HS-5 (cell line): ENCODE results near the gene AP2A2.
"Not testable (repeated sequence)": the region's sequence is repeated elsewhere in the genome, so short reads cannot be mapped to it uniquely, and the experiment has no call there.

ENCODE experiments used
- DNase-seq: peaks from one replicate; pipeline ENCODE4 v3.0.0-alpha.2; 2012; ENCODE audit warnings: low read depth

Gene AP2A2

DNA sequence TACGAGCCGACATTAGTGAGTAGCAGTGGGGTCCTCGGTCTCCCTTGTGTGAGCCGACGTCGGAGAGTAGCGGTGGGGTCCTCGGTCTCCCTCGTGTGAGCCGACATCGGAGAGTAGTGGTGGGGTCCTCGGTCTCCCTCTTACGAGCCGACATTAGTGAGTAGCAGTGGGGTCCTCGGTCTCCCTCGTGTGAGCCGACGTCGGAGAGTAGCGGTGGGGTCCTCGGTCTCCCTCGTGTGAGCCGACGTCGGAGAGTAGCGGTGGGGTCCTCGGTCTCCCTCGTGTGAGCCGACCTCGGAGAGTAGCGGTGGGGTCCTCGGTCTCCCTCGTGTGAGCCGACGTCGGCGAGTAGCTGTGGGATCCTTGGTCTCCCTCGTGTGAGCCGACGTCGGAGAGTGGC, 49.7 kb downstream of the AP2A2 start:
- not testable (repeated sequence) for DNase-seq

DNA sequence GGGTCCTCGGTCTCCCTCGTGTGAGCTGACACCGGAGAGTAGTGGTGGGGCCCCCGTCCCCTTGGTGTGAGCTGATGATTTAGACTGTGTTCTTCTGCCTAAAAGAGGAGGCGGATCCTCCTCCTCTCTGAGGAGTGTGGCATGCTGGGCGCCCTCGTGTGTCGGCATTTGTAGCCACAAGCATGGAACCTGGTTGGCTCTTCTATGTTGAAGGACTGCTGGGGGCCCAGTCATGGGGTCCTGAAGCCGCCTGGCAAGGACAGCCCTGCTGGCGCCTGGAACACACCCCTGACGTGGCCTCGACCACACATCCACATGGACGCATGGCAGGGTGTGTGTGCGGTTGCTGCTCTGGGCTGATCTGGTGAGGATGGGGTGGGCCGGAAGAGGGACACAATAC, 50.2 kb downstream of the AP2A2 start:
- DNase-seq: no peak

DNA sequence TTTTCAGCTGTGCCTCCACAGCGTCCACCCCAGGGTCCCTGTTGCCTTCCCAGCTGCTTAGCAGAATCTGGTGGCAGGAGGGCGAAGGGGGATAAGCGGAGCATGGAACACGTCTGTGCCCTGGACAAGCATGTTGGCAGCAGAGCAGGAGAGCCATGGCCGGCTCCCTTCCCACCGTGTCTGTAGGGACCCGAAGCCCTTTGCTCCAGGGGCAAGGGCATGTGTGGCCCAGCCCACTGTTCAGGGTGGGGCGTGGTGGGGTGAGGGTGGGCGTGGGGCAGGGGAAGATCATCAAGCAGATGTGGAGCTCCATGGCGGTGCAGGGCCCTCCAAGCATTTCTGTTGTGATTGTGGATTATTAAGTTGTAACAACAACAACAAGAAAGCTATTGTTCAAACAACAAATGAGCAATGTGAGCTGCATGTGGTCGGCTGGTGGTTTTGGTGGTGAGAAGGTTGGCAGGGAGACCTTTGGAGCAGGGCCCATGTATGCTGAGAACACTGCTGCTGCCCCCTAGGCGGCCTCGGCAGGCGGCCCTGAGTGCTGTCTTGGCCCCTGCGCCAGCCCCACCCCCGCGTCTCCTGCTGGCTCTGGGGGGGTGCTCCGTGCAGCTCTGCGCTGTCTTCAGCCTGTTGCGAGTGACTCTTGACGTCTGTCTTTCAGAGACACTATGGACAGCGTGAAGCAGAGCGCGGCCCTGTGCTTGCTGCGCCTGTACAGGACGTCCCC, 50.9 kb downstream of the AP2A2 start:
- DNase-seq: no peak

DNA sequence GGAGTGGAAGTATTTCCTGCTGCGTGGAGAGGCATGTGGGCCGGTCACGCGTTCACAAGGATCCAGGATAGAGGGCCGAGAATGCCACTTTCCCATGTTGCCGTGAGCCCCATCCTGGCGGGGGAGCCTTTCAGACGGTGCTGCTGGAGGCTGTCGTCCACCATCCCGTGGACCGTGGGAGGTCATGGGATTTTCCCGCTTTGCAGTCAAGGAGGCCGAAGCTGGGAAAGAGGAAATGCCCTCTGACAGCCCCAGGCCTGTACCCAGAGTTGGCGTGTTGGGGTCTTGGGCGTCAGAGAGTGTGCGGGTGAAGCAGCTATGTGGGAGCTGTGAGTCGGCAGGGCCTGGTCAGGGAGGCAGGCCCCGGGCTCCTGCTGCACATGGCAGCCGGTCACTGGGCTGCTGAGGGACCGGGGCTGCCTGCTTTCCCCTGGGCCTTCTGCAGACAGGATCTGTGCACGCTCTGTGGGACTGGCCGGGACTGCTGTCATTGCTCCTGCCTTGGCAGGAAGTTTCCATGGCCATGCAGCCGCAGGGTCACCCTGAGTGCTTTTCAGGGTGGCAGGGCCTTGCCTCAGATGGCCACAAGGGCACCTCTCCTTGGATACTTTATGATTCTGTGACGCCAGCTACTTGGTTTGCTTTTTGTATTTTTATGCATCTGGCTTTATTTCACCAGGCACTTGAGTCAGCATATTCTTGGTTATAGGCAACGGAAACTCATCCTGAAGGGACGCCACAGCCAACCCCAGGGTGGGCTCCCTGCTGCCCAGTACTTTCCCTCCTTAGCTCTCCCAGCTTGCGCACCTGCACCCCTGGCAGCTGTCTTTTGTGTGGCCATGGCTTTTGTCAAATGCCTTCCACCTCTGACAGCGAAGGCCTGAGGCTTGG, 52.4 kb downstream of the AP2A2 start:
- no peak for DNase-seq

DNA sequence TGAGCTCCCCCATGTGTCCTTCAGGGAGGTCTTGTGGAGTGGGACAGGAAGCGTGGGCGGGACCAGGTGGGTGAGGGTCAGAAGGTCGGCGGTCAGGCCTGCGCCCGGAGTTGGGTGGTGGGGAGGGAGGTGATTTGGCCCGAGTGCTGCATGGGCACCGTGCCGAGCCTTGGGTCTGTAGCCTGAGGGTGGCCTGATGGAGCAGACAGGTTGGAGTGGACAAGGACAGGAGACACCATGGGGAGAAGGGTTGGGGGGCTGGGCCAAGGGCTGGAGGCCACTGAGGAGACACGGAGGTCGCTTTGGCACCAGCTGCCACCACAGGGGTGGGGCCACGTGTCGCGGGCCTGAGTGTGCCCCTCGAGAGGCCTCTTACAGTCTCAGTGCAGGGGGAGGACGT, 53.1 kb downstream of the AP2A2 start:
- DNase-seq: no peak

DNA sequence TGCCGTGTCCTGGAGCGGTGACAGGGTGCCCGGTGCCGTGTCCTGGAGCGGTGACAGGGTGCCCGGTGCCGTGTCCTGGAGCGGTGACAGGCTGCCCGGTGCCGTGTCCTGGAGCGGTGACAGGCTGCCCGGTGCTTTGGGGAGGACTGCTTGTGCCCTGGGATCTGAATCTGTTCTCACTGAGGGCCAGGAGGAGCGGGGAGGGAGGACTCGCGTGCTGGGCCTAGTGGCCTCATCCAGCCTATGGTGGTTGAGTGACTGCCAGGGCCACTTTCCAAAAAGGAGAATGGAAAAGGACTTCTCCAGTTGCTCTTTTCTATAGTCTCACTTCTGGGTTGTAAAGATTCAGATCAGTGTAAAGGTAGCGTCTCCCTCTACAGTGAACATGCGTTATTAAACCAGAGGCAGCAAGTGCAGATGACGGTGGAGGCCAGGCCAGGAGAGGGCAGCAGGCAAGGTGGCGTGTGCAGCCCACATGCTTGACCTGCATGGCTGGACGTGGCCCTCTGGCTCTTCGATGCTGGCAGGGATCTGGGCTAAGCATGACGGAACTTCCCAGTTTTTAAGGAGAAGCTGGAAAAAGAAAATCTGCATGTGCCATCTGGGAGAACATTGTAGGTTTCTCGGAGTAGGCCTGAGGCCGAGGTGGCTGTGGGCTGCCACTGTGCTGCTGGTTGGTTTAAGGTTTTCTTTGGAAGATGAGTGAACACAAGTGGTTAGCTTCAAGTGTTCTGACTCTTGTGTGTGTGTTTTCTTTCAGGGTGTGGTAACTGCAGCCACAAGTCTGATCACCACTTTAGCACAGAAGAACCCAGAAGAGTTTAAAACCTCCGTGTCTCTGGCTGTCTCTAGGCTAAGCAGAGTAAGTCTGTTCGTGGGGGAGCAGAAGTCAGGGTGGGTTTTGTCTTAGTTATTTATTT, 55.0 kb downstream of the AP2A2 start:
- DNase-seq: no peak

DNA sequence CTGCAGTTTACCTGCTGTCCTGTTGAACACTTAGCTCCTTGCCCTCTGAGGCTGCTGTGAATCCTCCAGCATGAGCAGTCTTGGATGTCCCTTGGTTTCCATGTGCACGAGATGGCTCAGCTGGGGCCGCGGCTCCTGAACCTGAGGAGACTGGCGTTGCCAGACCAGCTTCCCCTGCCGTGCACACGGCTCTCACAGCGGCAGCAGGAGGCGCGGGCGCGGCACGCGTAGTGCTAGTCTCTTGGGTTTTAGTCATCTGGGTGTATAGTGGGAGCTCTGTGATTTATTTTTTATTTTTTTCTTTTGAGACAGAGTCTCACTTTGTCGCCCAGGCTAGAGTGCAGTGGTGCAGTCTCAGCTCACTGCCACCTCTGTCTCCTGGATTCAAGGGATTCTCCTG, 56.1 kb downstream of the AP2A2 start:
- DNase-seq: no peak

DNA sequence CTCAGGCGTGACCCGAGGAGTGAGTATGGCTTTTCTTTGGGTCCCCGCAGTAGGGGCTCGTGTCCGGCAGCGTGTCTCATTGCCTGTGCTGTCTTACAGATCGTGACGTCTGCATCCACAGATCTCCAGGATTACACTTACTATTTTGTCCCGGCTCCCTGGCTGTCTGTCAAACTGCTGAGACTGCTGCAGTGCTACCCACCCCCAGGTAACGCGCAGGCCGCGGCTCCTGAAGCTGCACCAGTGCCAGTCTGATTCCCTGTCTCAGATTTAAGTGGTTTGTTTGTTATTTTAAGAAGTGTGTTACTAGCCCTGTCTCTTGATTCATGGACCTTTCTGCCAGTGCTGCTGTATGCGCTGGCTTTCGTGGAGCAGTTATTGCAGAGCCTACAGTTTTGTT, 58.9 kb downstream of the AP2A2 start:
- no peak for DNase-seq

DNA sequence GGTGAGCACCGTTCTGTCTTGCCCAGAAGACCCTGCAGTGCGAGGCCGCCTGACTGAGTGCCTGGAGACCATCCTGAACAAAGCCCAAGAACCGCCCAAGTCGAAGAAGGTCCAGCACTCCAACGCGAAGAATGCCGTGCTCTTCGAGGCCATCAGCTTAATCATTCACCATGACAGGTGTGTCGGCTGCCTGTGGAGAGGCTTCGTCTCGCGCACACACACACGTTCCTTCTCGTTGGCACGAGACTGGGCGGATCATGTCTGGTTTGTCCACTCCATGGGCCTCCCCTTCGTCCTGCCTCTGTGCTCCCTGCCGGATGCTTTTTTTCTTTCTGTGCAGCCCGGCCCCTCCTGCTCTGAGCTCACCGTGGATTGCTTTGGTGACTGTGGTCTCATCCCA, 59.7 kb downstream of the AP2A2 start:
- no peak for DNase-seq

DNA sequence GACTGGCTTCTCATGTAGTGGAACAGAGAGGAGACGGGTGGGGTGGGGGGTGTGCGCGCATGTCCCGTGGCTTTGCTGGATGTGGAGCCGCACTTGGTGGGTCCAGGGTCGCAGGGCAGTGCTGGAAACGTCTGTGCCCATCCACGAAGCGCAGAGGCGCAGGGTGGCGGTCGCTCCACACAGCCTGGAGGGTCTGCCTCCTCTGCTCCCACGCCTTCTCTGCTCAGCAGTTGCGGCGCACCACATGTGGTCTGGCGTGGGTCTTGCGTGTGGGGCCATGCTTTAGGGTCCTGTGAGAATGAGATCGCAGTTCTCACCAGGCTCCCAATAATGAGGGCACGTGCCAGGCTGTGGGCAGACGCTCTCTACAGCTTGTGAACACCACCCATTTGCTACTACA, 60.2 kb downstream of the AP2A2 start:
- DNase-seq: no peak

DNA sequence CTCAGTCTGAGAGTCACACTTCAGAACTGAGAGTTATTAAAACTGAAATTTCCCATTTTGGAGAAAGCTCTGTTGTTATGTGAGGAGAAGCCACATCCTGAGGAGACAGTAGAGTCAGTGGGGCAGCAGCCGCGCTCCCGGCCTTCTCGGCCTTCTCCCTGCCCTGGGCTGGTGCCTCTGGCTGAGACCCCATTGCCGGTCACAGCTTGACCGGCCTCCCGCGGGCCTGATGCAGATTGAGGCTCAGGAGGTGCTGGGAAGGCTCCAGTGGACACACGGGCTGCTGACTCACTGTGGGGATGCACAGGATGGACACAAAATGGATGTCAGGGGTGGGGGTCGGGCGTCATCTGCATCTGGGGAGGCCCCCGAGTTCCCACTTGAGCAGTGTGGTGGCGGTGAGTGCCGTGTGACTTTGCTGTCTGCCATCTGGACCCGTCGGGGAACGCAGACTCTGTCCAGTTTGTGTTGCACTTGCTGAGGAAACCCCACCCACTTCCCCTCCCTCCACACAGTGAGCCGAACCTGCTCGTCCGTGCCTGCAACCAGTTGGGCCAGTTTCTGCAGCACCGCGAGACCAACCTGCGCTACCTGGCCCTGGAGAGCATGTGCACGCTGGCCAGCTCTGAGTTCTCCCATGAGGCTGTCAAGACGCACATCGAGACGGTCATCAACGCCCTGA, 60.7 kb downstream of the AP2A2 start:
- DNase-seq: no peak

DNA sequence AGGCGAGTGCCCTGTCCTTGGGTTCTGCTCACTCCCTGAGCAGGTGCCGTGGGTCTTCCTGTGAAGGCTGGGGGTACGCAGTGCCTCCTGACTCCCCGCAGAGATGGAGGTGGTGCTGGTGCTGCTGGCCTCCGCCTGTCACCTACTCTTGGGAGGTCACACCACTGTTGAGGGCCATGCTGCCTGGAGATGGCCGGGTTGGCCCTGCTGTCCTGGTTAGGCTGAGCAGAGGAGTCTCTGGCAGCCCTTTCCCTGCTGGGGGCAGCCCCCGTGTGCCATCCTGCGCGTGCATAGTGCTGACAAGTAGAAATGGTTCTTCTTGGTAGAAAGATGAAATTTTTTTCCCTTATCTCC, 61.3 kb downstream of the AP2A2 start:
- DNase-seq: no peak

DNA sequence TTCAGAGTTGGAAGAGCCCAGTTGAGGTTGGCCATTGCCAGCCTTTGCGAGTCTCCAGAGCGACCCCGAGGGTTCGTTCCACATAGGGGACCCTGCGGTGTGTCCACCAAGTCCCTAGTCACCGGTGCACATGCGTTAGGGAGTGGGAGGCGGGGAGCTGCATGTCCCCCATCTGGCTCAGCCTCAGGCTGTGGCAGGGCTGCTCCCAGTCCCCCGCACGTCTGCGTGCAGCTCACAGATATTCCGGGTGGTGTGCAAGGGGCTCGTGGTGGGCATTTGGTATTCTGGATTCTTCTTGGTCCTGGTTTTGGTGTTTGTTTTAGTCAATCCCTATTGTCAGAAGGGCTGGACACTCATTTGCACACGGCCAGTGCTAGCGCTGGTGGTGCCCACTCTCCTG, 62.0 kb downstream of the AP2A2 start:
- DNase-seq: no peak

DNA sequence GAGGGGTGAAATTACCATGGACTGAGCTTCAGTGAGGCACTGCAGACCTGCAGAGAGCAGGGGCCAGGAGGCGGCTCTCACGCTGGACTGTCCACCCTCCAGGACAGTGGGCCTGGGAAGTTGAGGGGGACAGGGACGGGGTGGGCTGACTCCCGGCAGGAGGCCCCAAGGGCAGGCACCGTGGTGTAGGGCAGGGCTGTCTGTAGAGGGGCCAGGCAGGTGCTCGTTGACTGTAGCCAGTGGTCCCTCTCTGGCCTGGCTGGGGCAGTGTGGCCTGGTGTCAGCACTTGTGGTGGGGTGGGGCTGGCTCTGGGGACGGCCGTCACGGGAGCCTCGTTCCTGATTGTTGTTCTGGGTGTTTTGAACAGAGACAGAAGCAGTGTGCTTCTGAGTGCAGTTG, 64.4 kb downstream of the AP2A2 start:
- DNase-seq: no peak

DNA sequence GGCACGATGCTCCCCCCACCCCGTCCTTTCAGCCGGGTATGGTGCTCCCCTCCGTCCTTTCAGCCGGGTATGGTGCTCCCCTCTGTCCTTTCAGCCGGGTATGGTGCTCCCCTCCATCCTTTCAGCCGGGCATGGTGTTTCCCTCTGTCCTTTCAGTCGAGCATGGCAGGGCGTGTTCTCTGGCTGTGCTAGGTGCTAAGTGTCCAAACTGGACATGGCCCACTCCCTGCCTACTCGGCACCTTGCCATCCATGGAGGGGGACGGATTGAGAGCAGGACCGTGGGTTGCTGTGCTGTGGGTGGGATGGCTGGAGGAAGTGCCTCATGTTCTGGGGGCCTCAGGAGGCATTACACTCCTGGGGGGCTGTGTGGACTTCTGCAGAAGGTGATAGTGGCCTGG, 65.4 kb downstream of the AP2A2 start:
- no peak for DNase-seq

DNA sequence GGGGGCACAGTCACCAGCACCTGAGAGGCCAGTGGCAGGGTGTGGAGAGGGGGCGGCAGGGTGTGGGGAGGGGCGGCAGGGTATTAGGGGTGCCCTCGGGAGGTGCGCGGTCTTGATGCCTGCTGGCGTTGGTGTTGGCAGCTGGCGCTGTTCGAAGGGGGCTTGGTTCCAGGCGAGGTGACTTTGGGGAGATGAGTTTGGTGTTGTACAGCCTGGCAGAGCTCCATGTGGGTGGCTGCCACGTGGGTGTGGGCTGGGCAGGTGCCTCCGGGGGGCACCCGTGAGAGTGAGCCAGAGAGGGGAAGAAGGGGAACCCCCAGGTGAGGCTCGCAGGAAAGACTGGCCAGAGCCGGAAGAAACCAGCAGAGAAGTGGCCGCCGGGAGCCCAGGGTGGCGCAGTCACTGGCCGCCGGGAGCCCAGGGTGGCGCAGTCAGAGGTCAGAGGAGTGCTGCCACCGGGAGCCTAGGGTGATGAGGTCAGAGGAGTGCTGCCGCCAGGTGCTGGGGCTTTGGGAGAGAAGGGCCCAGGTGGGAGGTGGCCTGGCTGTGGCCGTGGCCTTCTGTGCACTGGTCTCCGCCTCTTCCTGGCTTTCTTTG, 66.1 kb downstream of the AP2A2 start:
- no peak for DNase-seq

DNA sequence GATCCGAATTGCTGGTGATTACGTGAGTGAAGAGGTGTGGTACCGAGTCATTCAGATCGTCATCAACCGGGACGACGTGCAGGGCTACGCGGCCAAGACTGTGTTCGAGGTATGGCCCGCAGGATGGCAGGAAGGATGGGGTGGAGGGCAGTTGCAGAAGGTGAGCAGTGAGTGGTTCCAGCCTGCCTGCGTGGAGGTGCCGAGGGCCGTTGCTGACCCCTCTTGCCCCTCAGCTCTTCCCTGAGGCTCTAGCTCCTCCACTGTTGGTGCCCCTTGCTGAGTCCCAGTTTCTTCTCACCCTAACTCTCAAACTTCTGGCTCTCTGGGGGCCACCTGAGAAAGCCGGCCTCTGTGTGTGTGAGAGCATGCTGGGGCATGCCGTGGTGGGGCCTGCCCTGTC, 66.9 kb downstream of the AP2A2 start:
- no peak for DNase-seq

DNA sequence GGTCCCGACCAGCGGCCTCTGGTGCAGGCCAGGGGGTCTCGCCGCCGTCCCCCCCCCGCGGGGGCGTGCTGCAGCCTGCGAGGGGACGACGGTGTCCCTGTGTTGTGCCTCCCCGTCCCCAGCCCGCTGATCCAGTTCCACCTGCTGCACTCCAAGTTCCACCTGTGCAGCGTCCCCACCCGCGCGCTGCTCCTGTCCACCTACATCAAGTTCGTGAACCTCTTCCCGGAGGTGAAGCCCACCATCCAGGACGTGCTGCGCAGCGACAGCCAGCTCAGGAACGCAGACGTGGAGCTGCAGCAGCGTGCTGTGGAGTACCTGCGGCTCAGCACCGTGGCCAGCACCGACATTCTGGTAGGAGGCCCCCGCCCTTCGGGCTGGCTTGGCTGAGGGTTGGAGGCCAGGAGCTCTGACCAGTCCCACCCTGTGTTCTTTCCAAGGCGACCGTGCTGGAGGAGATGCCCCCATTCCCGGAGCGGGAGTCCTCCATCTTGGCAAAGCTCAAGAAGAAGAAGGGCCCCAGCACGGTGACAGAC, 68.0 kb downstream of the AP2A2 start:
- DNase-seq: no peak

DNA sequence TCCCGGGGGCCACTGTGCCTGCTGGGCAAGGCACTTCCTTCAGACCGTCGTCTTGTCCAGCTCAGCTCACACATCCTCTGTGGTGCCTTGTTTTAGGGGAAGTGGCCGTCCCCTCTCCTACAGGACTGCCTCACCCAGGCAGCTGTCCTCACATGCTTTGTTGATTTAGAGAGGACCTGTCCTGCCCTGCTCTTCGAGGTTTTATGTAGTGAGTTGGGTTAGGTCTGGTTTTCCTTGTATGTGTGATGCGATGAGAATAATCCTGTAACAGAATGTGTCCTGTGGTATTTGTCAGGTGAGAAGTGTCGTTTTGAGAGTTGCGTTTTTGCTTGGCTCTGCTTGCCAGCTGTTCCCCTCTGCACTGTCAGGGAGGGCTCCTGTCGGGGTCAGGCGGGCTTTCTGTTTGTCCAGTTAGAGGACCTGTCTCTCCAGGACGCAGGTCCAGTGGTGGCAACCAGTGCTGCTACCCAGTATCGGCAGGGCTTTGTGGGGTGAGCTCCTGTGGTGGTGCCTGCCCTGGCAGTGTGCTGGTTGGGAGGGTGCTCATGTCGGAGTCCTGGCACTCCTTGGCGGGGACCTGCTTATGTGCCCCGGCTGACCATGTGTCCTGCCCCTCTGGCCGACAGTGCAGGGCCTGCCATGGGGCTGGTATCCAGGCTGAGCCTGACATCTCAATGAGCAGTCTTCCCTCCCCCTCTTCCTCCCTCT, 69.5 kb downstream of the AP2A2 start:
- no peak for DNase-seq

DNA sequence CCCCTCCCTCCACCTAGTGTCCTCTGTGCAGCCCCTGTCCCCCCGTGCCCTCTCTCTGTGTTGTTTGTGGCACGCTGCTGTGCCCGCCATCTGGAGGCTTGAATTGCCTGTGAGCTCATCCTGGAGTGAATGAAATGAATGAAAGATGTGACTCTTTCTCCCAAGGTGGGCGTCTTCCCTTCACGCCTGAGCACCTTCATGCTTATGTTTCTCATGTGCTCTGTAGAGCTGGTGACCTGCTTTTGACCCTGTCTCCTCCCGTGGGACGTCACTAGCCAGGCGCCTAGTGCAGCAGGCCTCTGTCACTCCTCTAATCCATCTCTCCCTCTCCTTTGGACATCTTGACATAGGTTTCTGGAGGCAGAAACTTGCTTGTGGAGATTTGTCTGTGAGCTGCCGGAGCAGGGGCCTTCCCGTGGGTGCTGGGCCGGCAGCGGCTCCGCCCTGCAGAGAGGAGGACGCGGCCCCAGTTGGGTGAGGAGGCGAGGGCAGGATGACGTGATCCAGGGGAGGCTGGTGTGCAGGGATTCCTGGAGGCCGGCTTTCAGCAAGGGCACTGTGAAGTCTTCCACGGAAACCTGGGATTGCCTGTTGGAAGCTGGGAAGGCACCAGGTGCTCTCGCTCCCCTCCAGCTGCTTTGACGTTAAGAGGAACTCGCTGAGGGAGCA, 70.2 kb downstream of the AP2A2 start:
- DNase-seq: no peak
